GM13976 (cell line): ENCODE measurements around the gene CPSF4.
"Not testable (repeated sequence)": the region's sequence is repeated elsewhere in the genome, so short reads cannot be mapped to it uniquely, and the experiment has no call there.

Source experiments
- DNase-seq: peaks from one replicate; pipeline ENCODE4 v3.0.0; 2012; ENCODE audit warnings: low spot score
- in situ Hi-C: fragments of 300-500 bp; cut with MboI; formaldehyde crosslinking; loops from one replicate; pipeline ENCODE4 v1.12.0; 2022; ENCODE audit warnings: low sequenced_read_pairs, mixed read lengths, inconsistent platforms; ENCODE audit not compliant: unreplicated experiment
- TF ChIP-seq, protein P1 (sequence below): IDR thresholded peaks from 2 replicates; pipeline ENCODE4 v1.5.1; 2012; ENCODE audit warnings: borderline replicate concordance, mild to moderate bottlenecking; ENCODE audit not compliant: insufficient read depth; ENCODE audit errors: extremely low read depth, missing control alignments, control extremely low read depth

CPSF4 gene

GRCh38 chr7:99422625-99423024 lies 16.1 kb upstream of the CPSF4 start:
- TF ChIP-seq, protein P1, sequence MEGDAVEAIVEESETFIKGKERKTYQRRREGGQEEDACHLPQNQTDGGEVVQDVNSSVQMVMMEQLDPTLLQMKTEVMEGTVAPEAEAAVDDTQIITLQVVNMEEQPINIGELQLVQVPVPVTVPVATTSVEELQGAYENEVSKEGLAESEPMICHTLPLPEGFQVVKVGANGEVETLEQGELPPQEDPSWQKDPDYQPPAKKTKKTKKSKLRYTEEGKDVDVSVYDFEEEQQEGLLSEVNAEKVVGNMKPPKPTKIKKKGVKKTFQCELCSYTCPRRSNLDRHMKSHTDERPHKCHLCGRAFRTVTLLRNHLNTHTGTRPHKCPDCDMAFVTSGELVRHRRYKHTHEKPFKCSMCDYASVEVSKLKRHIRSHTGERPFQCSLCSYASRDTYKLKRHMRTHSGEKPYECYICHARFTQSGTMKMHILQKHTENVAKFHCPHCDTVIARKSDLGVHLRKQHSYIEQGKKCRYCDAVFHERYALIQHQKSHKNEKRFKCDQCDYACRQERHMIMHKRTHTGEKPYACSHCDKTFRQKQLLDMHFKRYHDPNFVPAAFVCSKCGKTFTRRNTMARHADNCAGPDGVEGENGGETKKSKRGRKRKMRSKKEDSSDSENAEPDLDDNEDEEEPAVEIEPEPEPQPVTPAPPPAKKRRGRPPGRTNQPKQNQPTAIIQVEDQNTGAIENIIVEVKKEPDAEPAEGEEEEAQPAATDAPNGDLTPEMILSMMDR: no peak
- in situ Hi-C loops: no loop called here
- DNase-seq: no peak

GRCh38 chr7:99424932-99425730 lies 13.6 kb upstream of the CPSF4 start:
- in situ Hi-C loops: no loop called here
- TF ChIP-seq, protein P1: no peak
- no peak for DNase-seq

DNA sequence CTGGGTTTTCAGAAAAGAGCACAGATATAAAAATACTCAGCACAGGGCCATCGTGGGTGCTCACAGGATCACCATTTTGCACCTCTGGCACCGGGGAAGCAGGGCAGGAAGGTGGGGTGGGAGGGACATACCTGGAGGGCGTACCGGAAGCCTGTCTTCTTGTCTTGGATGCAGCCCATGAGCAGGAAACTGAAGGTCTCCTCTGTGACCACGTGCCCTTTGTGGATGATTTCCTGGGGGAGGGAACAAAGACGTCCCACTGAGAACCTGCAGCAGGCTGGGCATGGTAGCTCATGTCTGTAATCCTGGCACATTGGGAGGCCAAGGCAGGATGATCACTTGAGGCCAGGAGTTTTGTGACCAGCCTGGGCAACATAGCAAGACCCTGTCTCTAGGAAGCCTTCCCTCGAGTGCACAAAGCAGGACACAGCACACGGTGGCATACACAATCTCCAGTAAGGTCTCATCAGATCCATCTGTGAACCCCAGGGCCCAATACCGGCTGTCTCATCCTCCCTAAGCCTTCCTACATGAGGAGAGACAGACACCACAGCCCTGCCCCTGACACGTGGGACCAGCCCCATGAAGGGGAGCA lies 9.7 kb upstream of the CPSF4 start:
- in situ Hi-C loops: no loop called here
- DNase-seq: no peak
- TF ChIP-seq, protein P1: no peak

GRCh38 chr7:99429756-99430155 lies 9.0 kb upstream of the CPSF4 start:
- DNase-seq: no peak
- TF ChIP-seq, protein P1: no peak
- in situ Hi-C loops: no loop called here

DNA sequence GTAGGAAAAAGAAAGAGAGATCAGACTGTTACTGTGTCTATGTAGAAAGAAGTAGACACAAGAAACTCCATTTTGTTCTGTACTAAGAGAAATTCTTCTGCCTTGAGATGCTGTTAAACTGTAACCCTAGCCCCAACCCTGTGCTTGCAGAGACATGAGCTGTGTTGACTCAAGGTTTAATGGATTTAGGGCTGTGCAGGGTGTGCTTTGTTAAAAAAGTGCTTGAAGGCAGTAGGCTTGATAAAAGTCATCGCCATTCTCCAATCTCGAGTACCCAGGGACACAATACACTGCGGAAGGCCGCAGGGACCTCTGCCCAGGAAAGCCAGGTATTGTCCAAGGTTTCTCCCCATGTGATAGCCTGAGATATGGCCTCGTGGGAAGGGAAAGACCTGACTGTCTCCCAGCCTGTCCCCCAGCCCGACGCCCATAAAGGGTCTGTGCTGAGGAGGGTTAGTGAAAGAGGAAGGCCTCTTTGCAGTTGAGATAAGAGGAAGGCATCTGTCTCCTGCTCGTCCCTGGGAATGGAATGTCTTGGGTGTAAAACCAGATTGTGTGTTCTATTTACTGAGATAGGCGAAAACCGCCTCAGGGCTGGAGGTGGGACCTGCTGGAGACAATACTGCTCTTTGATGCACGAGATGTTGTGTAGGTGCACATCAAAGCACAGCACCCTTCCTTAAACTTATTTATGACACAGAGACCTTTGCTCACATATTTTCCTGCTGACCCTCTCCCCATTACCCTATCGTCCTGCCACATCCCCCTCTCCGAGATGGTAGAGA lies 6.8 kb upstream of the CPSF4 start:
- DNase-seq, in situ Hi-C loops: not testable (repeated sequence)

DNA sequence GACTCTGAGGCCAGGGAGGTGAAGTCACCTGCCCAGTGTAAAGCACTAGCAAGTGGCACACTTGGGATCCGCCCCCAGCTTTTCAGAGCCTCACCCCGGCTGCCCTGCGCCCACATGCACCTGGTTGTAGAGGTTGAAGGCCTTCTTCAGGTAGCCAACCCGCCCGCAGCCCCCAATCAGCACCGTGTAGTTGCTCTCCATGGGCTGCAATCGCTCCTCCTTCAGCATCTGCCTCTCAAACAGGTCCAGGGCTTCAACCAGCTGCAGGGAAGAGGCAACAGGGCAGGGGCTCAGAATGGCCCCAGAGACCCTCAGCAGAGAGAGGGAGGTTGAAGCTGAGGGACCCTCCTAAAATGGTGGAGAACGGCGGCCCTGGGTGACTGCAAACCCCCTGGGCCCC lies 5.6 kb upstream of the CPSF4 start:
- no peak for DNase-seq
- TF ChIP-seq, protein P1: no peak
- in situ Hi-C loops: no loop called here
